Mammary epithelial cell (primary cell): ENCODE results near the gene GALNT11.

Experiments
- EZH2 ChIP-seq: IDR thresholded peaks from 2 replicates; pipeline ENCODE4 v1.6.1; 2012; ENCODE audit warnings: low read length, inconsistent platforms, borderline replicate concordance
- TF ChIP-seq, protein P1 (sequence below), 2 donors: IDR thresholded peaks in 1 of 2; conservative IDR thresholded peaks in 1 of 2; 2 replicates each; pipeline ENCODE4 v1.5.1; 2011 to 2012; ENCODE audit warnings: inconsistent platforms in 2 of 2, low read length in 2 of 2, mild to moderate bottlenecking in 2 of 2, control low read depth in 1 of 2, low read depth in 1 of 2; ENCODE audit not compliant: insufficient read depth in 1 of 2; ENCODE audit errors: extremely low read depth in 1 of 2

- TF ChIP-seq, protein P1, sequence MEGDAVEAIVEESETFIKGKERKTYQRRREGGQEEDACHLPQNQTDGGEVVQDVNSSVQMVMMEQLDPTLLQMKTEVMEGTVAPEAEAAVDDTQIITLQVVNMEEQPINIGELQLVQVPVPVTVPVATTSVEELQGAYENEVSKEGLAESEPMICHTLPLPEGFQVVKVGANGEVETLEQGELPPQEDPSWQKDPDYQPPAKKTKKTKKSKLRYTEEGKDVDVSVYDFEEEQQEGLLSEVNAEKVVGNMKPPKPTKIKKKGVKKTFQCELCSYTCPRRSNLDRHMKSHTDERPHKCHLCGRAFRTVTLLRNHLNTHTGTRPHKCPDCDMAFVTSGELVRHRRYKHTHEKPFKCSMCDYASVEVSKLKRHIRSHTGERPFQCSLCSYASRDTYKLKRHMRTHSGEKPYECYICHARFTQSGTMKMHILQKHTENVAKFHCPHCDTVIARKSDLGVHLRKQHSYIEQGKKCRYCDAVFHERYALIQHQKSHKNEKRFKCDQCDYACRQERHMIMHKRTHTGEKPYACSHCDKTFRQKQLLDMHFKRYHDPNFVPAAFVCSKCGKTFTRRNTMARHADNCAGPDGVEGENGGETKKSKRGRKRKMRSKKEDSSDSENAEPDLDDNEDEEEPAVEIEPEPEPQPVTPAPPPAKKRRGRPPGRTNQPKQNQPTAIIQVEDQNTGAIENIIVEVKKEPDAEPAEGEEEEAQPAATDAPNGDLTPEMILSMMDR (conservative IDR thresholded peaks at IDR 0.05 in 1 of 2, IDR thresholded peaks at IDR 0.05 in 1 of 2; ENCODE audit: extremely low read depth in 1 of 2, insufficient read depth in 1 of 2, low read depth in 1 of 2, low read length in 2 of 2): no peak
- no peak for TF ChIP-seq EZH2
These were observed 82.9 kb downstream of the GALNT11 start for GRCh38 chr7:152108359-152108758.
